Adrenal gland (tissue), 12 donors: ENCODE data around the gene IKBIP. TPM values are rescaled to one million over a fixed set of nuclear protein-coding genes. Genes with fewer than 3 reads are reported as not detected.

Experiments
- DNase-seq, 7 donors: peaks; one replicate each; pipeline ENCODE4 v3.0.0-alpha.2; 2019 to 2020
- H3K27ac ChIP-seq, 5 donors: fragments of 200-600 bp; sonication (generic) in 4 of 5; 1 replicate in 3 of 5; 2 replicates in 2 of 5; pipeline versions ENCODE4 v1.5.1 to v1.8.0; 2016 to 2020; ENCODE audit warnings: mild to moderate bottlenecking in 1 of 5
- H3K27me3 ChIP-seq: fragments of 200-600 bp; 2 replicates; pipeline ENCODE4 v1.8.0; 2021
- H3K36me3 ChIP-seq, 2 donors: fragments of 200-600 bp; replicated peaks in 1 of 2; 1 replicate in 1 of 2; 2 replicates in 1 of 2; pipeline versions ENCODE4 v1.5.1 to v1.8.0; 2018 to 2022
- H3K4me1 ChIP-seq, 2 donors: fragments of 200-600 bp; replicated peaks in 1 of 2; 1 replicate in 1 of 2; 2 replicates in 1 of 2; pipeline versions ENCODE4 v1.5.1 to v1.8.0; 2018 to 2021
- H3K4me3 ChIP-seq, 4 donors: fragments of 200-600 bp; sonication (generic) in 3 of 4; one replicate each; pipeline ENCODE4 v1.5.1; 2016 to 2018
- H3K9me3 ChIP-seq, 3 donors: fragments of 200-600 bp; sonication (generic) in 1 of 3; replicated peaks in 1 of 3; 1 replicate in 2 of 3; 2 replicates in 1 of 3; pipeline versions ENCODE4 v1.5.1 to v1.8.0; 2016 to 2021
- CTCF ChIP-seq, 6 experiments: fragments of 450-650 bp in 4 of 6; fragments of 200-600 bp in 2 of 6; sonication (generic) in 1 of 6; IDR thresholded peaks; 1 replicate in 5 of 6; 2 replicates in 1 of 6; pipeline versions ENCODE4 v1.5.1 to v1.8.0; 2016 to 2021; ENCODE audit warnings: antibody characterized with exemption in 6 of 6, mild to moderate bottlenecking in 2 of 6, moderate library complexity in 1 of 6
- POLR2A ChIP-seq, 2 donors: fragments of 450-650 bp; IDR thresholded peaks; one replicate each; pipeline ENCODE4 v1.6.1; 2017; ENCODE audit warnings: antibody characterized with exemption in 2 of 2, mild to moderate bottlenecking in 2 of 2, moderate library complexity in 1 of 2
- WGBS, 4 donors: extraction: QIAGEN DNeasy Blood & Tissue Kit in 2 of 4; methylation state at CpG; one replicate each; pipeline versions ENCODE4 v1.1.5 to v1.1.7; 2013 to 2017; 5-methylcytosine and 5-hydroxymethylcytosine counted together
- intact Hi-C, 2 donors: fragments of 100-400 bp; cut with DNase I; formaldehyde crosslinking; loops; one replicate each; pipeline versions ENCODE4 v1.14.1 to v1.15.0; 2022 to 2023
- polyA plus RNA-seq, 3 donors: library from polyadenylated mRNA; stranded (reverse); fragments of 200-250 nt in 2 of 3; fragments of 350-450 nt in 1 of 3; fragmentation: Illumina TruSeq in 1 of 3; extraction: RNeasy Lipid Tissue Mini Kit (QIAGEN cat#74804) in 1 of 3; gene quantifications; one replicate each; pipeline ENCODE4 v1.2.3, GENCODE V29; 2013 to 2014
- total RNA-seq, 9 donors: library from RNA; depleted of rRNA in 4 of 9; stranded (reverse); fragments of >200 nt in 4 of 9; fragments of 120-200 nt in 1 of 9; fragmentation: NEBNext Ultra II Directional in 1 of 9; extraction: Animal tissue kit (Norgen Biotek cat#: 25700) in 1 of 9; gene quantifications; one replicate each; pipeline versions ENCODE4 v1.1.0 to v1.2.4, GENCODE V29; 2013 to 2023
- donor health status: healthy with polysubstance abuse.
- donor health status: Bipolar disorder and iron deficiency.
- donor health status: DM: yes; HTN: yes; CAD: no.
- donor health status: DM: no; HTN: no; CAD: no.
- donor health status: DM: no; HTN: no; CAD: no.
- donor health status: DM: yes; HTN: yes; CAD: no.

The IKBIP gene
- total and polyA plus RNA-seq, 12 donors: 7.2 to 22.9 (median 14.2) TPM

GRCh38 chr12:98595243-98595988 is 49.2 kb downstream of the IKBIP start:
- Histone ChIP-seq H3K36me3 (peaks cover 0 to 39% of the 10 kb centered on the region in 2 donors), H3K27me3 (no peaks in the 10 kb centered on the region), H3K4me1 (peaks cover 9 to 26% of the 10 kb centered on the region in 2 donors), H3K9me3 (no peaks in the 10 kb centered on the region), H3K27ac (peak overlapping the region in 4 of 5 donors; percentile 10 to 99 (median 76)), H3K4me3 (peak overlapping the region in 3 of 4 donors; percentile 5 to 96 (median 94))
- DNase-seq: no peak
- WGBS, 4 donors: 33 to 54% (median 41%) methylated on average over 3 of the region's 3 CpGs
- intact Hi-C loops: loop anchor here (10.0 kb wide), 1 partner anchor 49 kb away; the partner anchor contains the start of genes APAF1 (in 2 of the 2) and IKBIP (in 2 of the 2)
- no peak for TF ChIP-seq POLR2A (IDR thresholded peaks at IDR 0.05)
- no peak for TF ChIP-seq CTCF (IDR thresholded peaks at IDR 0.05)

GRCh38 chr12:98594050-98594835 is 50.3 kb downstream of the IKBIP start:
- H3K36me3 ChIP-seq: peaks cover 0 to 27% of the 10 kb centered on the region in 2 donors
- DNase-seq: peak; percentile 52 to 80 (median 65)
- intact Hi-C loops: loop anchor here (10.0 kb wide), 1 partner anchor 51 kb away; the partner anchor contains the start of genes APAF1 (in 2 of the 2) and IKBIP (in 2 of the 2)

GRCh38 chr12:98593351-98594049 is 51.1 kb downstream of the IKBIP start, which contains the start of gene SLC25A3:
Gene SLC25A3 (plus strand): TSS chr12:98593686. CDS start chr12:98593979, 293 bp downstream.
- 0 to 1% (median 0%) methylated on average over 10 to 67 of the region's 67 CpGs for WGBS, 4 donors
- intact Hi-C loops: loop anchor here (10.0 kb wide), 1 partner anchor 51 kb away; the partner anchor contains the start of genes APAF1 (in 2 of the 2) and IKBIP (in 2 of the 2)
- Histone ChIP-seq H3K27me3 (no peaks in the 10 kb centered on the region), H3K9me3 (no peaks in the 10 kb centered on the region), H3K4me3 (peak within 1 kb of the TSS; percentile 63 to 96 (median 80)), H3K36me3 (peaks cover 0 to 20% of the 10 kb centered on the region in 2 donors), H3K27ac (peak within 1 kb of the TSS; percentile 88 to 99 (median 99)), H3K4me1 (peaks cover 9 to 26% of the 10 kb centered on the region in 2 donors)
- peak; percentile 98 to 99 for TF ChIP-seq POLR2A (IDR thresholded peaks at IDR 0.05)
- peak in 1 of 6 experiments; percentile 1 for TF ChIP-seq CTCF (IDR thresholded peaks at IDR 0.05)
- DNase-seq: peak; percentile 96 to 99 (median 97)

More at GRCh38 chr12:98594050-98594835, 50.3 kb downstream of the IKBIP start:
- Histone ChIP-seq H3K4me1 (peaks cover 9 to 26% of the 10 kb centered on the region in 2 donors), H3K27me3 (no peaks in the 10 kb centered on the region), H3K4me3 (peak overlapping the region; percentile 63 to 96 (median 80)), H3K9me3 (no peaks in the 10 kb centered on the region), H3K27ac (peak overlapping the region; percentile 88 to 99 (median 99))
- 0 to 1% (median 0%) methylated on average over 15 to 35 of the region's 35 CpGs for WGBS, 4 donors
- TF ChIP-seq POLR2A (IDR thresholded peaks at IDR 0.05): no peak
- TF ChIP-seq CTCF (IDR thresholded peaks at IDR 0.05): no peak
